ENCODE results near the gene OR51M1. TPM values are rescaled to one million over a fixed set of nuclear protein-coding genes. Genes with fewer than 3 reads are reported as not detected.

The OR51M1 gene
- total RNA-seq, 1 donor from 2014 or later = not detected

GRCh38 chr11:5421811-5422210 lies 38.2 kb downstream of the OR51M1 start, which contains the start of gene OR51Q1:
TSS of gene OR51Q1 (plus strand) at chr11:5422111. CDS start at chr11:5422201, 90 bp downstream.
- Histone ChIP-seq H3K9ac (ENCODE audit: low read length) (no peak within 1 kb of the TSS), H3K36me3 (ENCODE audit: insufficient read depth, low read length) (no peaks in the 10 kb centered on the region), H3K27me3 (ENCODE audit: insufficient read depth, low read length) (no peaks in the 10 kb centered on the region), H3K79me2 (ENCODE audit: insufficient read depth, low read length) (no peaks in the 10 kb centered on the region), H3K4me1 (ENCODE audit: insufficient read depth, low read length) (no peaks in the 10 kb centered on the region), H4K20me1 (ENCODE audit: insufficient read depth, low read length) (no peaks in the 10 kb centered on the region), H3K4me2 (ENCODE audit: low read length) (no peak within 1 kb of the TSS), H3K27ac (ENCODE audit: low read depth, low read length) (no peak within 1 kb of the TSS), H3K9me3 (ENCODE audit: insufficient read depth, low read depth, low read length) (no peaks in the 10 kb centered on the region), H3K4me3 (ENCODE audit: insufficient read depth, low read depth, low read length) (no peak within 1 kb of the TSS), H2AFZ (ENCODE audit: low read depth, low read length) (no peak within 1 kb of the TSS)
- Mint-ChIP-seq H3K27ac (ENCODE audit: unreplicated experiment) (no peak within 1 kb of the TSS), H3K4me1 (ENCODE audit: low read depth, unreplicated experiment) (no peaks in the 10 kb centered on the region), H3K27me3 (ENCODE audit: low read depth, unreplicated experiment) (no peaks in the 10 kb centered on the region), H3K4me3 (ENCODE audit: unreplicated experiment) (no peak within 1 kb of the TSS), H3K9me3 (ENCODE audit: unreplicated experiment) (no peaks in the 10 kb centered on the region), H3K36me3 (ENCODE audit: low read depth, unreplicated experiment) (no peaks in the 10 kb centered on the region)
- DNase-seq (ENCODE audit: low read depth) = no peak
- no peak for TF ChIP-seq CTCF (IDR thresholded peaks at IDR 0.05; ENCODE audit: insufficient read depth, low read depth, low read length)
- TF ChIP-seq EZH2 (IDR thresholded peaks at IDR 0.05; ENCODE audit: insufficient read depth, low read length) = no peak
- no peak for FAIRE-seq

DNA sequence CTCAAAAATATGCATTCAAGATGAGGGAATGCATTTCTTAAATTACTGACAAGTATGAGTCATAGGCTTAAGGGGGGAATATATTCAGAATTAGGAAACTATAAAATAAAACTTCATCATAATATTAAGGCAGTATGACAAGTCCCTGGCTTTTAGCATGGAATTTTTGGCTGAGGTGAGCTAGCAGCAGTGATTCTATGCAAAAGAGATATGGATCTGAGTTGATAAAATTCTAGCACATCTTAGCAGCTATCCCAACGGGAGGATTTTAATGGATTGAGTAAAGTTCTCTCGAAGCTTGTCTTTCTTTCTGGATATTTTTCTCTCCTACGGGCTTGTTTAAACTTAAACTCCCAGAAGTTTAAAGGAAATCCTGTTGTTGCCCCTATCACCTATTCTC lies 39.5 kb downstream of the OR51M1 start:
- Histone ChIP-seq H3K27ac (ENCODE audit: low read depth, low read length) (no peak overlapping the region), H3K79me2 (ENCODE audit: insufficient read depth, low read length) (no peaks in the 10 kb centered on the region), H3K9me3 (ENCODE audit: insufficient read depth, low read depth, low read length) (no peaks in the 10 kb centered on the region), H3K36me3 (ENCODE audit: insufficient read depth, low read length) (no peaks in the 10 kb centered on the region), H3K4me1 (ENCODE audit: insufficient read depth, low read length) (no peaks in the 10 kb centered on the region), H3K4me2 (ENCODE audit: low read length) (no peak overlapping the region), H3K27me3 (ENCODE audit: insufficient read depth, low read length) (no peaks in the 10 kb centered on the region), H3K9ac (ENCODE audit: low read length) (no peak overlapping the region), H3K4me3 (ENCODE audit: insufficient read depth, low read depth, low read length) (no peak overlapping the region), H2AFZ (ENCODE audit: low read depth, low read length) (no peak overlapping the region), H4K20me1 (ENCODE audit: insufficient read depth, low read length) (no peaks in the 10 kb centered on the region)
- H3K27ac Mint-ChIP-seq (ENCODE audit: unreplicated experiment) = no peak overlapping the region
- TF ChIP-seq EZH2 (IDR thresholded peaks at IDR 0.05; ENCODE audit: insufficient read depth, low read length) = no peak
- TF ChIP-seq CTCF (IDR thresholded peaks at IDR 0.05; ENCODE audit: insufficient read depth, low read depth, low read length) = no peak
- H3K9me3 Mint-ChIP-seq (ENCODE audit: unreplicated experiment) = no peaks in the 10 kb centered on the region
- FAIRE-seq (no peak), DNase-seq (ENCODE audit: low read depth) (no peak)
- no peaks in the 10 kb centered on the region for H3K4me1 Mint-ChIP-seq (ENCODE audit: low read depth, unreplicated experiment)
- H3K36me3 Mint-ChIP-seq (ENCODE audit: low read depth, unreplicated experiment) = no peaks in the 10 kb centered on the region
- no peak overlapping the region for H3K4me3 Mint-ChIP-seq (ENCODE audit: unreplicated experiment)
- H3K27me3 Mint-ChIP-seq (ENCODE audit: low read depth, unreplicated experiment) = no peaks in the 10 kb centered on the region

GRCh38 chr11:5441414-5441813 lies 57.8 kb downstream of the OR51M1 start, which contains the start of gene OR51I1:
TSS of gene OR51I1 (minus strand) at chr11:5441514. CDS start at chr11:5441514, 0 bp downstream.
- Histone ChIP-seq H3K27me3 (ENCODE audit: insufficient read depth, low read length) (no peaks in the 10 kb centered on the region), H3K4me2 (ENCODE audit: low read length) (no peak within 1 kb of the TSS), H3K4me3 (ENCODE audit: insufficient read depth, low read depth, low read length) (no peak within 1 kb of the TSS), H3K4me1 (ENCODE audit: insufficient read depth, low read length) (no peaks in the 10 kb centered on the region), H2AFZ (ENCODE audit: low read depth, low read length) (no peak within 1 kb of the TSS), H3K9me3 (ENCODE audit: insufficient read depth, low read depth, low read length) (no peaks in the 10 kb centered on the region), H3K9ac (ENCODE audit: low read length) (no peak within 1 kb of the TSS), H4K20me1 (ENCODE audit: insufficient read depth, low read length) (no peaks in the 10 kb centered on the region), H3K36me3 (ENCODE audit: insufficient read depth, low read length) (no peaks in the 10 kb centered on the region), H3K27ac (ENCODE audit: low read depth, low read length) (no peak within 1 kb of the TSS), H3K79me2 (ENCODE audit: insufficient read depth, low read length) (no peaks in the 10 kb centered on the region)
- no peak for TF ChIP-seq EZH2 (IDR thresholded peaks at IDR 0.05; ENCODE audit: insufficient read depth, low read length)
- no peak for TF ChIP-seq CTCF (IDR thresholded peaks at IDR 0.05; ENCODE audit: insufficient read depth, low read depth, low read length)
- Mint-ChIP-seq H3K4me3 (ENCODE audit: unreplicated experiment) (no peak within 1 kb of the TSS), H3K27me3 (ENCODE audit: low read depth, unreplicated experiment) (peaks cover 7% of the 10 kb centered on the region), H3K27ac (ENCODE audit: unreplicated experiment) (no peak within 1 kb of the TSS), H3K9me3 (ENCODE audit: unreplicated experiment) (no peaks in the 10 kb centered on the region), H3K36me3 (ENCODE audit: low read depth, unreplicated experiment) (no peaks in the 10 kb centered on the region), H3K4me1 (ENCODE audit: low read depth, unreplicated experiment) (no peaks in the 10 kb centered on the region)
- DNase-seq (ENCODE audit: low read depth) = no peak
- no peak for FAIRE-seq

All from astrocyte (in vitro differentiated cells and primary cell).